Measurements from ENCODE around the gene NFU1. TPM values are rescaled to one million over a fixed set of nuclear protein-coding genes. Genes with fewer than 3 reads are reported as not detected.

NFU1 gene
- total and polyA plus RNA-seq, 2 of the 8 experiments (the other 6 are each of a cell fraction or from before 2014, with no cell fraction given): 18.4 to 45.5 TPM

DNA sequence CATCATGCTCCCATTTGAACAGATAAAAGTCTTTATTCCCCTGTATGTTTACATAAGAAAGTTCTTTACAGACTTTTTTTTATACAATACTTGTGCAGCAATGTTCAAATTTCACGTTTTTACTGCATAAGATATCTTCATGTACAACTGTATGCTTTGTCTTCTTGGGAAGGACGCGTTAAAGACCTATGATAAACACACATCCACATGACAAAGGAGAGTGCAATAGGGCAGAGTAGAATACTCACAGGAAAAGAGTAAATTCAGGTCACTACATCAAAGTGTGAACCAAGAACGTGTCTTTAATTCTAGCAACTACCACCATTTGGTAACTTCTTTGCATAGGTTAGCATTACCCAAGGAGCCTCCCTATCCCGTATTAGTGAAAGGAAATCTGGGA is 33.7 kb upstream of the NFU1 start:
- no peak for DNase-seq (ENCODE audit: low read depth in 1 of 2, low spot score in 2 of 2)
- H4K8ac ChIP-seq (ENCODE audit: extremely low read depth, insufficient read depth, low read length): no peak overlapping the region
- no peaks in the 10 kb centered on the region for H3K79me1 ChIP-seq (ENCODE audit: low read depth, low read length)
- H3K9me3 ChIP-seq (ENCODE audit: insufficient read depth in 2 of 2, low read depth in 1 of 2, low read length in 1 of 2): no peaks in the 10 kb centered on the region
- no peak overlapping the region for H3K4me3 ChIP-seq (ENCODE audit: extremely low read depth in 1 of 4, insufficient read depth in 2 of 4, low read depth in 3 of 4, low read length in 4 of 4)
- H3K23ac ChIP-seq (ENCODE audit: insufficient read length): no peak overlapping the region
- no peak overlapping the region for H2AK5ac ChIP-seq (ENCODE audit: low read depth, low read length)
- H4K20me1 ChIP-seq (replicated peaks in 1 of 2; ENCODE audit: control insufficient read depth in 1 of 2, insufficient read depth in 2 of 2, low read length in 2 of 2): no peaks in the 10 kb centered on the region
- no peak overlapping the region for H3K56ac ChIP-seq (replicated peaks; ENCODE audit: insufficient read length, low read depth, low read length)
- H3K23me2 ChIP-seq (ENCODE audit: low read depth, low read length): no peaks in the 10 kb centered on the region
- ChIA-PET CTCF (ENCODE audit: partially characterized antibody) (interaction anchor here (0.6 to 1.2 kb wide), 3 partner anchors 20 to 99 kb away, joined by 3 to 4 read pairs (median 3); partner anchors contain the start of gene NFU1), POLR2A (ENCODE audit: partially characterized antibody) (no interaction called here)
- peaks cover 0 to 3% (median 0%) of the 10 kb centered on the region in 4 experiments; a peak in 1 of 8 replicates for H3K36me3 ChIP-seq (ENCODE audit: control insufficient read depth in 2 of 4, insufficient read depth in 4 of 4, low read length in 3 of 4)
- H2BK15ac ChIP-seq (ENCODE audit: low read length): no peak overlapping the region
- H3K4me1 ChIP-seq (replicated peaks in 1 of 4; ENCODE audit: control insufficient read depth in 3 of 4, insufficient read depth in 4 of 4, low read length in 3 of 4): peaks cover 0 to 2% (median 0%) of the 10 kb centered on the region in 4 experiments; a peak in 3 of 7 replicates
- no peak overlapping the region for H3K27ac ChIP-seq (ENCODE audit: low read depth, low read length)
- H3K4ac ChIP-seq (replicated peaks; ENCODE audit: insufficient read length, low read depth, low read length): no peak overlapping the region
- no peak overlapping the region for H2AFZ ChIP-seq (ENCODE audit: low read length)
- H2BK120ac ChIP-seq (replicated peaks; ENCODE audit: low read depth, low read length): no peak overlapping the region
- no peak for TF ChIP-seq CBX8 (IDR thresholded peaks at IDR 0.05; ENCODE audit: borderline replicate concordance, low read depth, low read length)
- no peak for TF ChIP-seq SRF (IDR thresholded peaks at IDR 0.05; ENCODE audit: low read depth, low read length)
- no peak for TF ChIP-seq POU5F1 (IDR thresholded peaks at IDR 0.05; ENCODE audit: low read depth, low read length)
- TF ChIP-seq CREB1 (IDR thresholded peaks at IDR 0.05): no peak
- no peak overlapping the region for H2BK12ac ChIP-seq (ENCODE audit: low read depth, low read length)
- no peak overlapping the region for H4K91ac ChIP-seq (replicated peaks; ENCODE audit: insufficient read length, low read length)
- no peak overlapping the region for H4K5ac ChIP-seq (ENCODE audit: insufficient read length, low read depth, low read length)
- no peak overlapping the region for H3K14ac ChIP-seq (ENCODE audit: insufficient read length)
- 63% methylated on average over 5 of the region's 5 CpGs; no CpG with 5 or more reads in 1 of the 2 experiments for WGBS, 2 experiments (ENCODE audit: extremely low coverage in 1 of 2, insufficient coverage in 1 of 2, insufficient read length in 1 of 2, insufficient replicate concordance in 2 of 2, low coverage in 1 of 2, low lambda C conversion rate in 2 of 2, missing lambda C conversion rate in 1 of 2)
- H2BK20ac ChIP-seq (ENCODE audit: low read length): no peak overlapping the region
- no peak overlapping the region for H3K4me2 ChIP-seq (ENCODE audit: insufficient read depth in 1 of 2, low read depth in 2 of 2, low read length in 2 of 2)
- H2BK5ac ChIP-seq (ENCODE audit: low read depth, low read length): no peak overlapping the region
- H3K9ac ChIP-seq (replicated peaks in 1 of 4; ENCODE audit: extremely low read depth in 1 of 4, low read depth in 3 of 4, low read length in 3 of 4): no peak overlapping the region
- FAIRE-seq: no peak
- no peaks in the 10 kb centered on the region for H3K79me2 ChIP-seq (ENCODE audit: control insufficient read depth in 1 of 2, insufficient read depth in 2 of 2, low read length in 2 of 2)
- H3K18ac ChIP-seq (ENCODE audit: extremely low read depth, low read length): no peak overlapping the region
- no peaks in the 10 kb centered on the region for H3K27me3 ChIP-seq (replicated peaks in 1 of 4; ENCODE audit: control insufficient read depth in 3 of 4, extremely low read depth in 1 of 4, insufficient read depth in 3 of 4, low read length in 3 of 4)
